Smooth muscle cell (in vitro differentiated cells): ENCODE measurements around the gene SLCO4C1. TPM values are rescaled to one million over a fixed set of nuclear protein-coding genes. Genes with fewer than 3 reads are reported as not detected.

Source experiments
- DNase-seq: peaks from one replicate; lab custom pipeline; 2025; ENCODE audit not compliant: unreplicated experiment; lab: John Stamatoyannopoulos, UW
- H2AFZ ChIP-seq: fragments of 200-600 bp; sonication (generic); 2 replicates; pipeline ENCODE4 v1.6.0; 2016; ENCODE audit warnings: antibody characterized with exemption, low read depth, mild to moderate bottlenecking
- H3F3A ChIP-seq: fragments of 200-600 bp; sonication (generic); 2 replicates; pipeline ENCODE4 v1.6.0; 2017; ENCODE audit warnings: antibody characterized with exemption, low read depth
- H3K27ac ChIP-seq: fragments of 200-600 bp; sonication (generic); 2 replicates; pipeline ENCODE4 v1.5.1; 2016; ENCODE audit warnings: low read depth, mild to moderate bottlenecking
- H3K27me3 ChIP-seq: fragments of 200-600 bp; sonication (generic); 2 replicates; pipeline ENCODE4 v1.6.1; 2016; ENCODE audit warnings: low read depth, mild to moderate bottlenecking
- H3K36me3 ChIP-seq: fragments of 200-600 bp; sonication (generic); 2 replicates; pipeline ENCODE4 v1.5.1; 2016; ENCODE audit warnings: low read depth
- H3K4me1 ChIP-seq: fragments of 200-600 bp; sonication (generic); 2 replicates; pipeline ENCODE4 v1.5.1; 2016; ENCODE audit warnings: low read depth
- H3K4me2 ChIP-seq: fragments of 200-600 bp; sonication (generic); 2 replicates; pipeline ENCODE4 v1.6.0; 2016; ENCODE audit warnings: mild to moderate bottlenecking
- H3K4me3 ChIP-seq: fragments of 200-600 bp; sonication (generic); 2 replicates; pipeline ENCODE4 v1.5.1; 2016; ENCODE audit warnings: mild to moderate bottlenecking
- H3K79me2 ChIP-seq: fragments of 200-600 bp; sonication (generic); 2 replicates; pipeline ENCODE4 v1.6.0; 2016; ENCODE audit warnings: low read depth, mild to moderate bottlenecking
- H3K9ac ChIP-seq: fragments of 200-600 bp; sonication (generic); 2 replicates; pipeline ENCODE4 v1.6.0; 2016; ENCODE audit warnings: low read depth
- H3K9me3 ChIP-seq: fragments of 200-600 bp; sonication (generic); replicated peaks from 2 replicates; pipeline ENCODE4 v1.5.1; 2016; ENCODE audit warnings: low read depth
- H4K20me1 ChIP-seq: fragments of 200-600 bp; sonication (generic); 2 replicates; pipeline ENCODE4 v1.6.0; 2016; ENCODE audit warnings: low read depth
- CTCF ChIP-seq: fragments of 200-600 bp; sonication (generic); IDR thresholded peaks from 2 replicates; pipeline ENCODE4 v1.5.1; 2017; ENCODE audit warnings: borderline replicate concordance, mild to moderate bottlenecking, antibody characterized with exemption; ENCODE audit not compliant: insufficient read depth, poor library complexity, severe bottlenecking
- whole genome bisulfite sequencing: methylation state at CpG from one replicate; pipeline ENCODE4 v1.1.7; 2016; ENCODE audit warnings: low lambda C conversion rate; 5-methylcytosine and 5-hydroxymethylcytosine counted together
- polyA plus RNA-seq: library from polyadenylated mRNA; unstranded; fragments of >200 nt; fragmentation: Nextera tagmentation; extraction: Ambion mirVana; gene quantifications from 2 replicates; pipeline ENCODE4 v1.2.1, GENCODE V29; 2016
- total RNA-seq: library from RNA; depleted of rRNA; stranded (reverse); fragments of >200 nt; gene quantifications from 2 replicates; pipeline ENCODE4 v1.2.3, GENCODE V29; 2014

The SLCO4C1 gene
- total and polyA plus RNA-seq, 2 experiments from 2014 or later: 0.36 TPM; not detected in 1

DNA sequence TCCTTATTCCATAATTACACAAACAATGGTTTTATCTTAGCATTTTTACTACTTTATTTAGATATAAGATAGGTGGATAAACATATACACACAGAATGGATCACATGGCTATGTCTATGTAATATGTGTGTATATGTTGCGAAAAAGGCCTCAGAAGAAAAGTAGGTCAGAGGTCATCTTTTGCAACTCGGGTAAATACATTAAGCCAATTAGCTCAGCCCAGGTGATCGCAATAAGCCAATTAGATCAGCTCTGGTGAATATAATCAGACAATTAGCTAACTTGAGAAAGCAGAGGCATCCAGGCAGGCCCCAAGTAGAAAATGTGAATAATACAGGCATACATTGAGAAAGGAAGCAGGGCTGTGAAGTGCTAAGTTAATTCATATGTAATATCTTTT lies 24.3 kb downstream of the SLCO4C1 start:
- WGBS: 65% methylated on average over 3 of the region's 3 CpGs
- Histone ChIP-seq H3K27ac (no peak overlapping the region), H2AFZ (no peak overlapping the region), H3K79me2 (no peaks in the 10 kb centered on the region), H3K36me3 (no peaks in the 10 kb centered on the region), H4K20me1 (no peaks in the 10 kb centered on the region), H3K4me2 (no peak overlapping the region), H3K27me3 (no peaks in the 10 kb centered on the region), H3K9me3 (no peaks in the 10 kb centered on the region), H3K9ac (no peak overlapping the region), H3F3A (no peaks in the 10 kb centered on the region), H3K4me1 (no peaks in the 10 kb centered on the region), H3K4me3 (no peak overlapping the region)
- TF ChIP-seq CTCF: no peak
- no peak for DNase-seq

- no peaks in the 10 kb centered on the region for H3F3A ChIP-seq
- DNase-seq: no peak
- H3K9ac ChIP-seq: no peak overlapping the region
- no peak overlapping the region for H3K27ac ChIP-seq
- H4K20me1 ChIP-seq: no peaks in the 10 kb centered on the region
- H3K4me1 ChIP-seq: no peaks in the 10 kb centered on the region
- H3K27me3 ChIP-seq: no peaks in the 10 kb centered on the region
- no peaks in the 10 kb centered on the region for H3K9me3 ChIP-seq
- no peak overlapping the region for H3K4me2 ChIP-seq
- no peak overlapping the region for H2AFZ ChIP-seq
- H3K4me3 ChIP-seq: no peak overlapping the region
- TF ChIP-seq CTCF: no peak
- no peaks in the 10 kb centered on the region for H3K36me3 ChIP-seq
- H3K79me2 ChIP-seq: no peaks in the 10 kb centered on the region
Observed at GRCh38 chr5:102270036-102270435, 26.0 kb downstream of the SLCO4C1 start.

DNA sequence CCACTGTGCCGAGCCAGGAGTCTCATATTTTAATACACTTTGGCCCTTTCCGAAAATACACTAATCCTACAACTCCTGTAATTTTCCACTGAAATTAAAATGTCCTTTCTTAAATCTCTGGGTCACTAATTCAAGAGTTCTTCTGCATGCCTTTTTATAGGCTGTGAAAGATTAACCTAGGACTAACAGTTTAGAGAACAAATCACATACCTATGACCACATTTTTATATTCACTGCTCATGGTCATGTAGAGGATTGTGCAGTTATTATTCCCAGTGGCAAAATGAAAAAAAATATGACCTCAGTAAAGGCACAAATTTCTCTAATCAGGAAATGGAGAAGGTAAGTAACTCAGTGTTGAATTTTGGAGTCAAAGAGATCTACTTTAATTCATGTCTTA lies 33.4 kb downstream of the SLCO4C1 start:
- Histone ChIP-seq H3K9ac (no peak overlapping the region), H3K79me2 (no peaks in the 10 kb centered on the region), H3K4me2 (no peak overlapping the region)

More for the DNA sequence above, 33.4 kb downstream of the SLCO4C1 start:
- Histone ChIP-seq H4K20me1 (no peaks in the 10 kb centered on the region), H3F3A (no peaks in the 10 kb centered on the region), H3K36me3 (no peaks in the 10 kb centered on the region), H3K4me1 (no peaks in the 10 kb centered on the region), H3K4me3 (no peak overlapping the region), H2AFZ (no peak overlapping the region), H3K27me3 (no peaks in the 10 kb centered on the region), H3K27ac (no peak overlapping the region), H3K9me3 (no peaks in the 10 kb centered on the region)
- WGBS: 96% methylated on average over 2 of the region's 2 CpGs
- TF ChIP-seq CTCF: no peak
- no peak for DNase-seq
